Renal cortical epithelial cell (primary cell): Measurements from ENCODE around the gene TMSB15A. TPM values are rescaled to one million over a fixed set of nuclear protein-coding genes. Genes with fewer than 3 reads are reported as not detected.
A peak's percentile ranks its signal among the peaks of the same experiment; 100 is the strongest.
"Not testable (repeated sequence)": the region's sequence is repeated elsewhere in the genome, so short reads cannot be mapped to it uniquely, and the experiment has no call there.

Experiments
- DNase-seq: peaks from one replicate; pipeline ENCODE4 v3.0.0-alpha.2; 2011; ENCODE audit warnings: low read depth
- total RNA-seq: library from RNA; depleted of rRNA; stranded (reverse); fragments of >200 nt; gene quantifications from 2 replicates; pipeline ENCODE4 v1.2.3, GENCODE V29; 2014

TMSB15A gene
- 0.15 and 0.69 TPM in 2 replicates for total RNA-seq

DNA sequence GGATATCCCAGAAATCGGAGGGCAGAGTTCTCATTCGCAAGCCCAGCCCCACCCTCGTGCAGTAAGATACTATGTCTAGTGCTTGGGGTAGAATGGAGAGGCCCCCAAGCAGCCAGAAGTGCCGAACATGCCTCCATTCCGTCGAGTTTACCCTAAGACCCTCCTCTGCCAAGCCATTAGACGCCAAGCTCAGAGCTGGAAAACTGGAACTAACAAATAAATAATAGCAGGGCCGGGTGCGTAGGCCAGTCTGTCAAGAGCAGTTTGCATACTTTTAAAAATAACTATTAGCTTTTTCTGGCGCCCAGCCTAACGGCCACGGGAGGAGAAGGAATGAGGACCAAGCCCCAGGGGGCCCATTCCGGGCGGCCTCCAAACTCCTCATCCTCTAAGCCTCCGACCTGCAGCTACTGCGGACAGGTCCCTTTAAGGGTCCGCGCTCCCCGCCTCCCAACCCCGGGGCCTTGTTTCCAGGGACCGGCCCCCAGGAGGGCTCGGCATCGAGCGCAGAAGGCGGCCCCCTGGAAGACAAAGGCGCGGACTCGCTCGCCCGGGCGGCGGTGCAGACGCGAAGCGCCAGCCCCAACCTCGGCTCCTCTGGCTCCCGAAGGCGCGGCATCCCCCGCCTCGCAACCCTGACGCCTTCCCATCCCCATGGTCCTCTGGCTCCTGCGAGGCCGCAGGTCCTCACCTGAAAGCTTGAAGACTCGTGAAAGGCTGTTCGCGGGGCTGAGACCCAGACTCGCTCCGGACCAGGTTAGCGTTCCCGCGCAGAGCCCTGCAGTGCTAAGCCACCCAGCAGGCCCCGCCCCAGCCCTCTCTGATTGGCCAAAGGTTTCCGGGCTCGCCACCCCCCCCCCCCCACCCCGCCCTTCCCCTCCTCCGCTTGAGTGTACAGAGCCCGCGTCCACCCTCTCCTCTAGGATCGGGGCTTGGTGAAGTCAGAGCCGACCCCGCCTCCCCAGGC is at the start of gene TMSB15A:
Gene TMSB15A, minus strand, starts transcription at position 765 of the 967 bp plus-strand sequence.
- peak; percentile 3 for DNase-seq

DNA sequence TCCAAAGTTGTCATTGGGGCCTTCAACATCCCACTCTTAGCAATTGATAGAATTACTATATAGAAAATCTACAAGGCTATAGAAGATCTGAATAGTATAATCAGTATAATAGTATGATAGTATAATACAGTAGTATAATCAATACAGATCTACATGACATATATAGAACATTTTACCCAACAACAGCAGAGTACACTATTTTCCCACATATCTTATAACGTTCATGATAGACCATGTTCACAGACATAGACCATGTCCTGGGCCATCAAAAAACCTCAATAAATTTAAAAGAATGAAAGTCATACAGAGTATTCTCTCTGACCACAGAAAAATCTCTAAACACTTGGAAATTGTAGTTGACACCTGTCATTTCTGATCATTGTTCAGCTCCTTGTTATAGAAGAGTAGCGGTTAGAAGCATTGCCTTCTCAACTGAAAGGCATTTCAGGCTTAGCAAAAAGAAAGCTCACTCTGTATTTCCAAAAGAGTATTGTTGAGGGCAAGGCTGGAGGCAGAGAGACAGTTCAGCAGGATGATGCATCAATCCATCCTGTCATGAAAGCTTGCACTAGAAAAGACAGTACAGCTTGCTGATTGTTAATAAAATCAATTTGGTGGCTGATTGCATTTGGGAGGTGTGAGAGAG is 44.0 kb upstream of the TMSB15A start:
- DNase-seq, result no peak

- no peak for DNase-seq
Observed at GRCh38 chrX:102558607-102559006, 42.1 kb upstream of the TMSB15A start.

DNA sequence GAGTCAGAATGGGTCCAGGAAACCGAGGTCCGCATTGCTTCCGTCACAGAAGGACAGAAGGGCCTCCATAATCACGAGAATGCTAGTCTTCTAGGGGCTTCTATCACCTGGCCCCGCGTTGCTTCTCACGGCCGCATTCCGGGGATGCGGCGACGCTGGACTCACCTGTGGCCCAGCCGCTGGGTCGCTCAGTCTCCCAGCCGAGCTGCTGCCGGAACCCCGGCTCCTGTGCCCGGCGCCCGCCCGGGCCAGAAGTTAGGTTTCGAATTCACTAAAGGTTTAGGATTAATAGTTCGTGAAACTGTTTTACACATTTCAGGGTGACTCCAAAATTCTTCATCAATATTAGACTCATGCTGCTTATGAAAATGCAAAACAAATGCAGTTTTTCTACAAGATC is 31.7 kb upstream of the TMSB15A start:
- DNase-seq, result no peak

- DNase-seq, result no peak
Observed at GRCh38 chrX:102546828-102547493, 30.4 kb upstream of the TMSB15A start.

GRCh38 chrX:102546175-102546574 is 29.6 kb upstream of the TMSB15A start:
- DNase-seq, result not testable (repeated sequence)

- DNase-seq, result no peak
Observed at GRCh38 chrX:102535958-102536357, 19.4 kb upstream of the TMSB15A start.

GRCh38 chrX:102517326-102517725 is 787 bp upstream of the TMSB15A start:
- DNase-seq, result peak; percentile 4

- no peak for DNase-seq
Observed at GRCh38 chrX:102514536-102514935, 2.0 kb downstream of the TMSB15A start.

DNA sequence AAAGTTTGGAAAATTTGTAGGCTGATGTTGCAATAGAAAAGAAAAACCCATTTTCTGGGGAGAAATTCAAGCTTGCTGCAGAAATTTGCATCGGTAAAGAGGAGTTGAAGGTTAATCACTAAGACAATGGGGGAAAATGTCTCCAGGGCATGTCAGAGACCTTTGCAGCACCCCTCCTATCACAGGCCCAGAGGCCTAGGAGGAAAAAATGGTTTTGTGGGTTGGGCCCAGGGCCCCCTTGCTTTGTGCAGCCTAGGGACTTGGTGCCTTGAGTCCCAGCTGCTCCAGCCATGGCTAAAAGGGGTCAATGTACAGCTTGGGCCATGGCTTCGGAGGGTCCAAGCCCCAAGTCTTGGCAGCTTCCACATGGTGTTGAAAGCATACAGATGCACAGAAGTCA is 17.8 kb downstream of the TMSB15A start:
- DNase-seq, result no peak

- DNase-seq, result no peak
Observed at GRCh38 chrX:102491766-102492165, 24.8 kb downstream of the TMSB15A start.

- not testable (repeated sequence) for DNase-seq
Observed at GRCh38 chrX:102478765-102479164, 37.8 kb downstream of the TMSB15A start.

DNA sequence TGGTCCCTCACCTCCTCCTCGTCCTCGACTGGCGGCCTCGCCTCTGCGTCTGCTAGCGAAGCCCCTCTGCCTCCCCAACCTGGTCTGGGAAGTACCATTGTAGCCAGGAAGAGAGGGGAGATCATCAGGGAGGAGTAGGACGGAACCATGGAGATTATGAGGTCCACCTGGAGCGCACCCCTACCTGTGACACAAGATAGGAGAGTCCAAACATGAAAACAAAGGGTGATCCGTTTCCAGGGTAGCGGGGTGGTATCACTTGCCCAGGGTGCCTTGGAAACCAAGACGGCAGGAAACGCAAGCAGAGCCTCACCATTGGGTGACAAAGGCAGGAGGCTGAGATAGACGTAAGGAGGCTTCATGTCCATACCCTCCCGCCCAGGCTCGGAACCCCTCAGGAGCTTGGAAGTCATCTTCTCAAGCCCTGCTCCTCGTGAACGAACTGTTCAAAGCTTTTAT is 44.7 kb downstream of the TMSB15A start, which contains the start of gene TCP11X2:
Gene TCP11X2, minus strand, starts transcription at position 51 of the 459 bp plus-strand sequence.
- not testable (repeated sequence) for DNase-seq

- not testable (repeated sequence) for DNase-seq
Observed at GRCh38 chrX:102470215-102470614, 46.3 kb downstream of the TMSB15A start.

Other genes starting within 250 kb of the TMSB15A start
- gene NXF2B, start 76.7 kb downstream of the TMSB15A start, total RNA-seq, result not detected in 2 replicates
- not detected in 2 replicates for gene TCP11X2, start 44.9 kb downstream of the TMSB15A start, total RNA-seq
- 17.0 and 19.9 TPM in 2 replicates for gene ARMCX5, start 82.8 kb upstream of the TMSB15A start, total RNA-seq
- gene GPRASP1, start 134.7 kb upstream of the TMSB15A start, total RNA-seq, result 0.35 and 2.5 TPM in 2 replicates
- 11.5 and 13.2 TPM in 2 replicates for gene GPRASP2, start 195.7 kb upstream of the TMSB15A start, total RNA-seq
- 0.87 and 4.8 TPM in 2 replicates for gene GPRASP3, start 204.0 kb upstream of the TMSB15A start, total RNA-seq